Daoy (cell line): ENCODE results near the gene VIPAS39. TPM values are rescaled to one million over a fixed set of nuclear protein-coding genes. Genes with fewer than 3 reads are reported as not detected.

ENCODE experiments used
- DNase-seq: peaks from one replicate; pipeline ENCODE4 v3.0.0-alpha.2; 2015; ENCODE audit warnings: low read depth
- total RNA-seq: library from RNA; depleted of rRNA; stranded (reverse); fragments of >200 nt; shearing (Covaris generic); gene quantifications from 2 replicates; pipeline ENCODE4 v1.2.3, GENCODE V29; 2014; rRNA removed

VIPAS39 gene
- 28.4 and 30.2 TPM in 2 replicates for total RNA-seq

DNA sequence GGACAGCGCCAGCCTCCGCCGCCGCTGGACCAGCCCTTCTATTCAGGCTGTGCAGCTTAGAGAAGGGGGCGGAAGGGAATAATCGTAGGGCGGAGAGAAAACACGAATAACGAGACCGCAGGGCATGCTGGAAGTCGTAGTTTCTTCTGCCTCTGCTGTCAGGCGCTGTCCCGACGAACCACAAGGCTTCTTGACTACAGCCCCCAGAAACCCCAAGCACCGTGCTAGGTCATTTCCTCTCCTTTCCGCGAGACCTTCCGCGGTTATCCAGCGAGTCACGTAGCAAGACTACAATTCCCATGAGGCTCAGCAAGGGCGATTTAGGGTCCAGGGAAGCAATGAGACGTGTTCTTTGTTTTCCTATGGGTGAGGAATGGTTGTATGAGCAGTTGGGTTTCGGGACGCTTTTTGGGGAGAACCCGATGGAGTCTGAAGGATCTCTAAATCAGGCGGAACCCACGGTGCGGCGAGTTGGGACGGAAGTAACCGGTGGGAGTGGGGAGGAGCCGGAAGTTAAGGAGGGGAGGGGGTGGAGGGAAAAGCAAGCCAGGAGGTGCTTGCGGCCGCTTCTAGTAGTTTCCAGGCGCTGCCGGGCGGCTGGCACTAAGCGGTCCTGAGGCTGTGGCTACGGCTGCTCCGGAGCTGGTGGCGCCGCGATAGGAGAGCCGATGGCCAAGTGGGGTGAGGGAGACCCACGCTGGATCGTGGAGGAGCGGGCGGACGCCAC, at the start of gene VIPAS39, which contains the start of gene AHSA1:
Gene VIPAS39, minus strand, starts transcription at position 80 of the 727 bp plus-strand sequence. CDS start 3,499 bp downstream, outside the sequence.
Gene AHSA1, plus strand, starts transcription at position 572 of the 727 bp plus-strand sequence. Its CDS starts 97 bp downstream, at position 669.
- peak; percentile 100 for DNase-seq

DNA sequence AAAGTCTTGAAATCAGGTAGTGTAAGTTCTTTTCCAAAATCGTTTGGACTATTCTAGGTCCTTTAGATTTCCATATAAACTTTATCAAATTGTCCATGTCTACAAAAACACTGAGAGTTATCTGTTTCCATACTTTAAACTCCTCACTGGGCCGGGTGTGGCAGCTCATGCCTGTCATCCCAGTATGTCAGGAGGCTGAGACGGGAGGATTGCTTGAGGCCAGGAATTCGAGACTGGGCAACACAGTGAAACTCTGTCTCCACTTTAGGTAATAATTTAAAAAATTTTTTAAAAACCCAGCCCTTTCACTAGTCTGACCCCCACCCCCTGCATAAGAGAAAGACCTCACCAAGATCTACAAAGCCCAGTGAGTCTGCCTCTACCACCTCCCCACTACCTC, 47.6 kb upstream of the VIPAS39 start:
- no peak for DNase-seq

DNA sequence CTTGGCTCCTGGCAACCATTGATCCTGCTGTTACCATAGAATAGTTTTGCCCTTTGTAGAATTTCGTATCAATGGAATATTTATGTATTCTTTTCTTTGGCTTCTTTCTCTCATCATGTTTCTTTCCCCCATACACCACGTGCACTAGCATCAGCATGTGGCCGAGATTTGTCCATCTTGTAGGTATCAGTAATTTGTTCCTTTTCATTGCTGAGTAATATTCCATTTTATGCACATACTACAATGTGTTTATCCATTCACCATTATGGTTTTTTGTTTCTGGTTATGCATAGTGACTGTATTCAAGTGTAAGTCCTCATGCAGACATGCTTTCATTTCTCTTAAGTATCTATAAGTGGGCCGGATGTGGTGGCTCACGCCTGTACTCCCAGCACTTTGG, 45.7 kb upstream of the VIPAS39 start:
- no peak for DNase-seq

DNA sequence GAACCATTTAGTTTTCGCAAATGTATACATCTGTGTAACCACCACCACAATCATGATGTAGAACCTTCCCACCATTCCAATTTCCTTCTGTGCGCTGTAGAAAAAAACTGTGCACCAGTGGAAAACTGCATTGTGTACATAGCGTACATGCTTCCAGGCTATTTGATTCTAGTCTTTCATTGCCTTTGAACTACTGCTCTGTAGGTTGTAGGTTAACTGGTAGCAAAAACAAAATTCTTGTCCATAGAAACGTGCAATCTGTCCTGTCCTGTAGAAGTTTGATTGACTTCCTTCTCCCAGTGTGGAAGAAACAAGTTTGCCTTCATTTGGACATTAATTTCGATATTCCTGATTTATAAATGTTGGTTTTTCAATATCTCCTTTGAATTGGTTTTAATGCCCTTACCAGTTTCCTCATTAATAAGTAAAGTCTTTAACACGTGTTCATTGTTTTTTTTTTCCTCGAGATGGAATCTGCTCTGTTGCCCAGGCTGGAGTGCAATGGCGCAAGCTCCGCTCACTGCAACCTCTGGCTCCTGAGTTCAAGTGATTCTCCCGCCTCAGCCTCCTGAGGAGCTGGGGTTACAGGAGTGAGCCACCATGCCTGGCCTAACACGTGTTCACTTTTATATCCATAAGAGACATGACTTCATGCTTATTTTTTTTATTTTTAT, 44.8 kb upstream of the VIPAS39 start:
- no peak for DNase-seq

DNA sequence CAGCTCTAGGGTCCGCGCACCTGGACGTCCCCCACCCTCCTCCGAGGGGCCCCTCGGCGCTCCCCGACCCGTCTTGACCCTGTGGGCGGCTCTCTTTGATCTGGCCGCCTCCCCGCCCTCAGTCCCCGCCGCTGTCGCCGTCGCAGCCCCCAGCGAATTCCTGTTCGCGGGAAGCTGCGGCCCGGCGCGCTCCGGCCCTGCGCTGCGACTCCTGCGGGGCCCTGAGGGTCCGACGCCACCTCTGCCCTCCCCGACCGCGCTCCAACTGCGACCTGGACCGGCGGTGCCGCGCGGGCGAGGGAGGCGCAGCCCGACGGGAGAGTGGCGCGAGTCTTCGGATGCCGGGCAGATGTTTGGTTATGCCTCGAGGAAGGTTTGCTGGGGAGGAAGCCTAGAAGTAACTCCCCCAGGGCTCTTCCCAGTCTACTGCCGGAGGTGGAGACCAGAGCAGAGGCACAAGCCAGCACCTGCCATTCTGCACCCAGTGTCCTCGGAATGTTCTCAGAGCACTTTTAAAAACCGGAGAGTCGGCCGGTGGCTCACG, 41.7 kb upstream of the VIPAS39 start:
- DNase-seq, result no peak

DNA sequence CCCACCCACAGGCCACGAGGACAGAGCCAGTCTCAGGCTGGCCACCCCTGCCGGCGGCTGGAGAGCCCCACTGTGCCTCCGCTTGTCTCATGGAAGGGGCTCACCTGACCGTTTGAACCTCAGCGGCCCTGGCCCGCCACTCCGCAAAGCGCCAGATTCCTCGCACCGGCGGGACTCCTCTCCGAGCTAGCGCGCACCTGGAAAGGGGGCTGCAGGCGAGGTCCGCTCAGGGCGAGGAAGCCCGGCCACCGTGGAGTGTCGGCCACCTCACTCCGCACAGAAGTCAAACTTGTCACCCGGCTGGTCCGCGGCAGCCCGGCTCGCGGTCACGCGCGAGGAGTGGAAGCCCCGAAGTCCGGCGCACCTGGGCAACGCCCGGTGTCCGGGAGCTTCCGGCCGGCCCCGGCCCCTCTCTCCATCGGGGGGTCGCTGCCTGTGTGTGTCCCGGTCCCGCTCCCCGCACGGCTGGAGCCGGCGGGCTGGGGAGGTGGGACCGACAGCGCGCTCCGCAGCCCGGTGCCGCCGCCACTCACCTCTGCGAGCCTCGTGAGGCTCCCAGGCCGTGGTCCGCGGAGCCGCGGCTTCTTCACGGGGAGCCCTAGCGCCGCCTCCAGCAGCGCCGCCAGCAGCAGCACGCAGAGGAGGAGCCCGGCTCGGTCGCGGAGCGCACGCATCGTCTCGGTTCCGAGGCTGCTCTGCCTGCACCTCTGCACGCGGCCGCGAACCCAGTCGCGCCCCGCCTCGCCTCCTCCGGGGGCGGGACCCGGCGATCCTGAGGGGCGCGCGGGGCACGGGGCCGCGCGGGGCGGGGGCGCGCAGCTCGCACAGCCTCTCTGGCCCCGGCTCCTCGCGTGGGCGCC, 40.9 kb upstream of the VIPAS39 start, which contains the start of gene ISM2:
Gene ISM2, minus strand, starts transcription at position 697 of the 860 bp plus-strand sequence. Its CDS starts 23 bp downstream, at position 674.
- DNase-seq, result peak; percentile 50

DNA sequence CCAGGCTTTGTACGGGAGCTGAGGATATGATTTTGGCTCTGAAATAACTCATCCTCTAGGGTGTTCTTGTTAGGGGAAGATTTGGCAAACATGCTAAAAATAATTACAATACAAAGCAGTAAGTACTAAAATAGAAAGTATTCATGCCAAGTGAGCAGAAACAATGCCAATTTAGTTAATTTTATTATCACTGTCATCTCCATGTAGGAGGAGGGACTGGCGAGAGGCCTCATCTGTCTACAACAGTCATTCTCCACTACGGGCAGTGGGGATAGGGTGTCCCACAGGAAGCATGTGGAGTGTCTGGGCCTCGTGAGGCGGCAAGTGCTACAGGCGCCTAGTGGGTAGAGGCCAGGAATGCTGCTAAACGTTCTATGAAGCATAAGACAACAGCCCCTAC, 37.9 kb upstream of the VIPAS39 start:
- DNase-seq, result no peak

DNA sequence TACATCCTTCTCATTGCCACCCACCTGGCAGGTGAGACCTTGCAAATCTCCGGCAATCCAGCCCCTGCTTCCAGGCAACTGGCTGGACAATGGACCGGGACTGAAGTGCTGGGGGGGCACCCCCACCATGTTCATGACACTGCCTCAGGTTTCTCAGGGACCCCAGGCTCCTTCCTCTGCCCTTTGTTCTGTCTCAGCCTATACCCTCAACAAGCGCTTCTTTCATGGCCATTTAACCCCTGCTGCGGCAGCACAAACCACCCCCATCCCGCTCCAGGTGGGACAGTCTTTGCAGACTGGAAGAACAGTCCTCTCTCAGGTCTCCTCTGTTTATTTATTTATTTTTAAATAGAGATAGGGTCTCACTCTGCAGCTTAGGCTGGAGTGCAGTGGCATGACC, 33.7 kb upstream of the VIPAS39 start:
- no peak for DNase-seq

DNA sequence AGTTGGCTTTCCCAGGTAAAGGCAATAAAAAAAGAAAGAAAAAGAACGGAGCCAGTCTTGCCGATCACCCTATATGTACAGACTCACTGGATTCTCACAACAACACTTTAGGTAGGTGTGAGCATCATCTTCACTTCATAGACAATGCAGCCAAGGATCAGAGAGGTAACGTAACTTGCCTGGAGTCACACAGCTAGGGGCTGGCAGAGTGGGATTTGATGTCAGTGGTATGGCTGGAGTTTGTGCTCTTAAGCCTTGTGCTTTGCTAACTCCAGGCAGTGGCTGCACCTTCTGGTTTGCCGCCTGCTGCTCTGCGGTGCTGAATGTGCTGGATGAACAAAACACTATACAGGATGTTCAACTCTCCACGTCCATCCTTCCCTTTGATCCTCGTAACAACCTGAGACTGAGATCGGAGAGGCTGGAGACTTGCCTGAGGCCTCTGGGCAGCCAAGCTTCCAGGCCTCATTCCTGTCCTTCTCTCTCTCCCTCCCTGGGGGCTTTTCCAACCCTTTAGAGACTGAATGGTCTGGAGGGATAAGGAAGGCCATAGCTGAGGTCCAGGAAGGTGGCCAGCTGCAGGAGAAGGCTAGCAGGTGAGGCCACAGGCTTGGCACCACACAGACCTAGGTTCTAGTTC, 33.1 kb upstream of the VIPAS39 start:
- DNase-seq, result no peak

DNA sequence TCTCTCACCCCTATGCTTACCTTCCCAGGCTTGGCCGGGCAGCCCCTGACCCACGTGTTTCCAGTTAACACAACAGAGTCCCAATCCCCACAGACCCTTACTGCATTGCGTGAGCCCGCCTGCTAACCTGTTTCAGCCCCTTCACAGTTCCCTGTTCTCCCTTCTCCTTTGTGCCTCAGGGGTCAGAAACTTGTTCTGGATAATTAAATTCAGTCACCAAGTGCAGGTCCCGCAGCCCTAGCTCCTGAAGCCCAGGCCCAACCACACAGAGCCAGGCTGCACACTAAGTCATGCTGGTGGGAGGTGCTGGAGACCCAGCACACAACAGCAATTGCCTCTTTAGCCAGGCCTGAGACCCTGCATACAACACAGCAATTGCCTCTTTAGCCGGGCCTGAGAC, 31.6 kb upstream of the VIPAS39 start:
- DNase-seq, result no peak

DNA sequence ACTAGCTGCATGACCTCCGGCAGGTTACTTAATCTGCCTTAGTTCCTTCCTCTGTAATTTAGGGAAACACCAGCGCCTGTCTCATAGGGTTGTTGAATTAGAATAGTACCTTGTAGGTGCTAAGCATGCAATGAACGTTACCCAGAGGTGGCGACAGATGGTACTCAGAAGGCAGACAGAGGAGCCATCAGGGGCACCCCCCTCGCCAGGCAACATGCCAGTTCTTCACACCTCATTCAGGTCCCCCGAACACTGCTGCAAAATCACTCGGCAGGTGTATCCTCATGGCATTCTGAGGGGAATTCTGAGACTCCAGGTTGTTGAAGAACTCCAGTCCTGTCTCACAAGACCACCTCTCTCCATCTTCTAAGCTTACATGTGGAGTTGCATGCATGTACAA, 31.2 kb upstream of the VIPAS39 start:
- no peak for DNase-seq

DNA sequence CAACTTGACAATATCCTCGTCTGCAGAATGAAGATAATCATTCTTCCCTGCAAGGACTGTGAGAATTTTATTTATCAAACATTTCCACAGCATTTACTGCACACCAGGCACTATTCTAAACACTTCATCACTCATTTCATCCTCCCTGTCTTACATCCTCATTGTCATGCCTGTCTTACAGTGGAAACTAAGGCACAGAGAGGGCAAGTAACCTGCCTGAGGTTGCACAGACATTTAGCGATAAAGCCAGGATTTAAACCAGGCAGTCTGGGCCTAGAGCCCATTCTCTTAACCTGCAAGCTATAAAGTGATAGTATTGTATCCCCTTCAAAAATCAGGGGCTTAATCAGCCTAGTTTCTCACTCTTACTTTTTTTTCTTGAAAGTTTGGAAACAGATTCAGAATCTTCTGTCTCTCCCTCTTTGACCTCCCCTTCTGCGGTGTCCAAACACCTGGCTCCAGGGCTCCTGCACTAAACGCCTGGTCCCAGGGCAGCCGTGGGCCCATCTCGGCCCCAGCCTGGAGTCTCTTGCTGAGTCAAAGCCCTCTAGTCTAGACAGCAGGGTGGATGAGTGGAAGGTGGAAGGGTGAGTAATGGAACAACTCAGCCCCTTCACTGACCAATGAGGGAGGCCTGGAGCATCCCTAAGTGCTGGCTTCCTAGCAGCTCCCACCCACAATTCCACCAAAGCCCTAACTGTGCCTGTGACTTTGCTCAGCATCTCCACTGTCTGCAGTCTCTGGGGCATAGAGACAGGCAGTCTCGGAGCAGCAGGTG, 28.7 kb upstream of the VIPAS39 start:
- DNase-seq, result peak; percentile 86

DNA sequence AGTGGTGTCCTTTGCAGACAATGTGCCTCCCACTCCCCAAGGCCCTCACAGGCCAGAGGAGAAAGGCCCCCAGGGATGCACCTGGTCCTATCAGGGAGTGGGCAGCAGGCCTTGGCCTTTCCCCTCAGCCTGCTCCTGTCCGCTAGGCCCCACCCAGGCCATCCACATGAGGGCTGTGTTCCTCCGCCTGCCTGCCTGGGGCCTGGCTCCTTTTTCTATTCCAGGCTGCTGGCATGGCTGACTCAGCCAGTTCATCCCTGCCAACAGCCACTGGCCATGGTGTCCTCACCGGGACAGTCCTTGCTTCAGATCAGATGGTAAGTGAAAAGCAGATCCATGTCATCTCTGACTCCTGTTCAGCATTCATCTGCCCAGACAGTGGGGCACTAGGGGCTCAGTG, 27.9 kb upstream of the VIPAS39 start:
- DNase-seq, result peak; percentile 22

DNA sequence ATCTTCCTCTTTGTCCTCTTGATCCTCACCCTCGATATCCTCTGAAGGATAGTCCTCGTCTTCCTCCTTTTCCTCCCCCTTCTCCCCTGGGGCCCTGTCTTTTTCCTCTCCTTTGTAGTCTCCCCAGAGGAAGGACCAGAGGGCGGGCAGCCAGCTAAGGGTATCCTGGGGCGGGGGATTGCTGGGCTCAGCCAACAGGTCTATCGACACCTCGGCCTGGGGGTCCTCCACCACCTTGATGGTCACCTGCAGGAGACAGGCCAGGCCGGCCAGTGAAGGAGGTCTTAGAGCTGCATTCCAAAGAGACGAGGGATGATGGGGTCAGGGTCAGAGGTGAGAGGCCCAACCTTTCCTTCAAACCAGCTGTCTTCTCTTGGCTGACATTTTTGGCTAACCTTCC, 25.0 kb upstream of the VIPAS39 start:
- no peak for DNase-seq

DNA sequence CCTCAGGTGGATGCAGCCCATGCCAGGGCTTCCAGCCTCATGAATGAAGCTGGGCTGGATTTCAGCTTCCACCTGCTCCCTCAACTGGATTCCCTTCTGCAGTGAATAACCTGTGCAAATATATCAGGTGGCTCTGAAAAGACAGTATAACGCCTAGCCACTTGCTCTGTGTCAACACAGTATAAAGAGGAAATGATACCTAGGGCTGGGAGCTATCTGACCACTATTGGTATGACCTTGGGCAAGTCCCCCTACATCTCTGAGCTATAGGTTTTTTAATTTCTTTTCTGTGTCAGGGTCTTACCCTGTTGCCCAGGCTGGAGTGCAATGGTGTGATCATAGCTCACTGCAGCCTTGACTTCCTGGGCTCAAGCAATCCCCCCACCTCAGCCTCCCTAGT, 21.4 kb upstream of the VIPAS39 start:
- no peak for DNase-seq

DNA sequence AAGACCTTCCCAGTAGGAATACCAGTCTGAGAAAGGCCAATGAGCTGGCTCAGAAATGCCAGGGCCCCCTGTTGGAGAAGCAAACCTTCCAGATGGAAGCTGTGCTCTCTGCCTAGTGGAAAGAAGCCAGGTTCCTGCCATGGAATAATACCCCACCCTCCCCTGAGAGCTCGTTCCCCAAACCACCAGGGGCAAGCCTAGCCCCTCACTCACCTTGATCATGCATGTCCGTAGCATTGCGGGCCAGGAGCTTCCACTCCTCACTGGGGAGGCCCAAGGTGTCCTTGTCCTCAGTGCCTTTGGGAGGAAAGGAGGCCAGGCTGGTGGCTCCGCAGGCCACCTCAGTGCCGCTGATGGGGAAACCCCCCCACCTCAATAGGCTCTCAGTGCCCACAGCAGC, 20.6 kb upstream of the VIPAS39 start:
- DNase-seq, result no peak

DNA sequence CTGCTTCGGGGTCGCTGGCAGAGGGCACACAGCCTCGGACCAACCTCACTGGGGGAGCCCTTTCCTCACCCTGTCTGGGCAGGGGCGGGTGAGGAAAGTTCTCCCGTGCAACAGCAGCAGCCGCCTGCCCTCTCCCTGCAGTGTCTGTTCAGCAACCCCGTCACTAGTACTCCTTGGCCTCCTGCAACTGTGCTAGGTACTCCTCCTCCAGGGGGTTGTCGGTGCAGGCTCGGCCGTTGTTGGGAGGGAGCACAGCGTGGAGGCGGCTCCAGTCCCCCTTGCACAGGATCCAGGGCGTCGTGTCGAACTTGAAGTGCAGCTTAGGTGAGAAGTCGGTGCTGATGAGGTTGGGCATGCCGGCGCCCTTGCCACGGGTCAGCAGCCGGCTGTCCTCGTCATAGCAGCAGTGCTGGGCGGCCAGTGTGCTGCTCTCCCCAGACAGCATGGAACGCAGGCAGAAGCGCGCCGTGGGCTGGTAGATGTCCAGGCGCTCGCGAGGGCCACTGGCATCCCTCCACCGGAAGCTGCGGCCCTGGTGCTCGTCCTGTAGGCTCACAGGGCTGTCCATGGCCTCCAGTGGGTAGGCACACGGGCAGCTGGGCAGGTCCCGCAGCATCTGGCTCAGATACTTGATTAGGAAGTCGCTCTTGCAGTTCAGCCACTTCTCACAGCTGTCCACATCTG, 18.2 kb upstream of the VIPAS39 start:
- DNase-seq, result no peak

DNA sequence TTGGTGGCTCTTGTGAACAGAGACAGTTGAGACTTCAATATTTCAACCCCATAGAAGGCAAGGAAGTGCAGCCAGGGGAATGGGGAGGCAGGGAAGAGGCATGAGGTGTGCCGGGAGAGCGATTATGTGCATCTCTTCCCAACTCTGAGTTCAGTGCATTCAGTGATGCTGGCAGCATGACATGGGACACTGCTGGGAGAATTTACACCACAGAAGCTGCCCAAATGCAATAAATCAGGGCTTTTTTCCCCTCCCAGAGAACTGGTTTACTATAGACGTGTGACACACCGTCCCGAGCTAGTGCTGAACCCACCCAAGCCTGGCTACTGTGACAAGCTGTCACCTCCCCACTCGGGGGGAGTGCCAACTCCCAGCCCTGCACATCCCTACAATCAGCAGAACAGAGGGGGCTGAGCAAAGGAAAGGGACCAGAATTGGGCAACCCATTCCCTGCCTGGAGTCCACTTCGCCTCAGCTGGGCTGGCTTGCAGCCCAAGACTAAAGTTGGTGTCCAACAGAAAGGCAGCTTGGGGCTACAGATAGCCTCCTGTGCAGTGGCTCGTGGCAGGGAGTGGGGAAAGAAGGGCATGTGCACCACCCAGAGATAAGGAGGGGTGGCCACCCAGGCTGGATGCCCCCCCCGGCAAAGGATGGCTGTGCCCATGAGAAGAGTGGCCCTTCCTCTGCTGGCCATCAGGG, 17.2 kb upstream of the VIPAS39 start:
- DNase-seq, result no peak

DNA sequence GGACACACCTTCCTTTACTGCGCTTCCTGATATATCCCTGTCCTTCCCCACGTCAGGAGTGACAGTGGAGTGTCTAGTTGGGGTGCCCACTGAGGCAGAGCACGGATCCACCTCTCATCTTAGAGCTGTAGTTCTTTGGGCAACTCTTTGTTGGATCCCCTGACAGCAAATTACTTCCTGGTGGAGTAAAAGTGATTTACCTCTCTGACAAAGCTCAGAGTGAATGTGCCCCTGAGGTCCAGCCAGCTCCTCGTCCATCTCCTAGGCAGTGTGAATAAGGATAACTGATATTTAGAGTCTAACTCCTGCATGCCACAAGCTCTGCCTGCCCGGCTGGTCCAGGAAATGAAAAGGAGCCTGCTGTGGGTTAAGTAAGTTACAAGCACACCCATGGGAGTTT, 16.5 kb upstream of the VIPAS39 start:
- DNase-seq, result no peak
